H9 (cell line): ENCODE measurements around the gene EHD1. TPM values are rescaled to one million over a fixed set of nuclear protein-coding genes. Genes with fewer than 3 reads are reported as not detected.

Experiments
- DNase-seq: peaks from one replicate; pipeline ENCODE4 v3.0.0-alpha.2; 2017
- H2AFZ ChIP-seq: one replicate; pipeline ENCODE4 v1.6.1; 2013; ENCODE audit warnings: mild to moderate bottlenecking, low read length, control low read depth, moderate library complexity
- H2AK5ac ChIP-seq: 2 replicates; pipeline ENCODE4 v1.6.1; 2013; ENCODE audit warnings: low read length, control low read depth, mixed read lengths; ENCODE audit not compliant: insufficient read length
- H2BK120ac ChIP-seq: one replicate; pipeline ENCODE4 v1.6.1; 2013; ENCODE audit warnings: low read depth, mild to moderate bottlenecking, low read length, control low read depth, inconsistent platforms; ENCODE audit not compliant: poor library complexity, severe bottlenecking
- H2BK12ac ChIP-seq: 2 replicates; pipeline ENCODE4 v1.6.1; 2013; ENCODE audit warnings: low read length, control low read depth, mixed read lengths, low read depth; ENCODE audit not compliant: insufficient read length
- H2BK15ac ChIP-seq: 2 replicates; pipeline ENCODE4 v1.6.1; 2013; ENCODE audit warnings: low read depth, low read length, control low read depth
- H2BK20ac ChIP-seq: one replicate; pipeline ENCODE4 v1.6.1; 2013; ENCODE audit warnings: low read depth, mild to moderate bottlenecking, low read length, control low read depth, inconsistent platforms; ENCODE audit not compliant: poor library complexity, severe bottlenecking
- H2BK5ac ChIP-seq: 2 replicates; pipeline ENCODE4 v1.6.1; 2013; ENCODE audit warnings: low read length, control low read depth, mixed read lengths; ENCODE audit not compliant: insufficient read length
- H3K14ac ChIP-seq: 2 replicates; pipeline ENCODE4 v1.6.1; 2013; ENCODE audit warnings: low read length, control low read depth; ENCODE audit not compliant: insufficient read depth
- H3K18ac ChIP-seq: 2 replicates; pipeline ENCODE4 v1.6.1; 2013; ENCODE audit warnings: low read depth, mild to moderate bottlenecking, mixed read lengths, low read length, control low read depth; ENCODE audit not compliant: insufficient read length
- H3K23ac ChIP-seq: 2 replicates; pipeline ENCODE4 v1.6.1; 2013; ENCODE audit warnings: low read length, control low read depth, mixed read lengths, low read depth; ENCODE audit not compliant: insufficient read length
- H3K23me2 ChIP-seq: 2 replicates; pipeline ENCODE4 v1.6.1; 2013; ENCODE audit warnings: low read depth, mild to moderate bottlenecking, mixed read lengths, low read length, control low read depth; ENCODE audit not compliant: insufficient read length, poor library complexity, severe bottlenecking
- H3K27ac ChIP-seq: 2 replicates; pipeline ENCODE4 v1.5.1; 2013; ENCODE audit warnings: low read length, control low read depth, mixed read lengths, low read depth; ENCODE audit not compliant: insufficient read length
- H3K27me3 ChIP-seq: 2 replicates; pipeline ENCODE4 v1.6.1; 2013; ENCODE audit warnings: low read length, control low read depth, inconsistent platforms; ENCODE audit not compliant: insufficient read depth
- H3K4ac ChIP-seq: 2 replicates; pipeline ENCODE4 v1.6.1; 2013; ENCODE audit warnings: low read depth, mild to moderate bottlenecking, control low read depth, inconsistent platforms, low read length, moderate library complexity
- H3K4me1 ChIP-seq: 2 replicates; pipeline ENCODE4 v1.6.1; 2013; ENCODE audit warnings: low read length, control low read depth, inconsistent platforms; ENCODE audit not compliant: insufficient read depth
- H3K4me2 ChIP-seq: 2 replicates; pipeline ENCODE4 v1.6.1; 2013; ENCODE audit warnings: low read length, control low read depth, mixed read lengths; ENCODE audit not compliant: insufficient read length, insufficient read depth
- H3K56ac ChIP-seq: 2 replicates; pipeline ENCODE4 v1.6.1; 2013; ENCODE audit warnings: low read depth, mild to moderate bottlenecking, mixed read lengths, low read length, control low read depth; ENCODE audit not compliant: insufficient read length
- H3K79me1 ChIP-seq: 2 replicates; pipeline ENCODE4 v1.6.1; 2013; ENCODE audit warnings: low read depth, mild to moderate bottlenecking, moderate library complexity, low read length, control low read depth, inconsistent platforms; ENCODE audit not compliant: insufficient read depth, poor library complexity, severe bottlenecking
- H3K79me2 ChIP-seq: 2 replicates; pipeline ENCODE4 v1.6.1; 2013; ENCODE audit warnings: low read length, control low read depth, inconsistent platforms; ENCODE audit not compliant: insufficient read depth
- H3K9ac ChIP-seq: 2 replicates; pipeline ENCODE4 v1.6.1; 2013; ENCODE audit warnings: low read length, control low read depth, mixed read lengths; ENCODE audit not compliant: insufficient read length; ENCODE audit errors: extremely low read depth
- H3K9me3 ChIP-seq: one replicate; pipeline ENCODE4 v1.6.1; 2013; ENCODE audit warnings: low read depth, low read length, inconsistent platforms; ENCODE audit not compliant: control insufficient read depth
- H3T11ph ChIP-seq: one replicate; pipeline ENCODE4 v1.6.1; 2013; ENCODE audit warnings: mild to moderate bottlenecking, low read length, control low read depth, inconsistent platforms
- H4K20me1 ChIP-seq: one replicate; pipeline ENCODE4 v1.6.1; 2013; ENCODE audit not compliant: control insufficient read depth, insufficient read length, insufficient read depth
- H4K5ac ChIP-seq: 2 replicates; pipeline ENCODE4 v1.6.1; 2013; ENCODE audit warnings: low read depth, mild to moderate bottlenecking, mixed read lengths, low read length, control low read depth; ENCODE audit not compliant: insufficient read length
- H4K8ac ChIP-seq: replicated peaks from 2 replicates; pipeline ENCODE4 v1.6.1; 2013; ENCODE audit warnings: low read length, control low read depth, mixed read lengths, low read depth; ENCODE audit not compliant: insufficient read length
- H4K91ac ChIP-seq: 2 replicates; pipeline ENCODE4 v1.6.1; 2013; ENCODE audit warnings: low read depth, mild to moderate bottlenecking, moderate library complexity, mixed read lengths, low read length, control low read depth; ENCODE audit not compliant: insufficient read length
- H3K27ac Mint-ChIP-seq, 3 experiments: 2 replicates in 2 of 3; 3 replicates in 1 of 3; pipeline ENCODE4 v1.8.0; 2020 to 2021; ENCODE audit warnings: mixed read lengths in 3 of 3, mild to moderate bottlenecking in 1 of 3, moderate library complexity in 1 of 3
- H3K27me3 Mint-ChIP-seq: 2 replicates; pipeline ENCODE4 v1.8.0; 2021; ENCODE audit warnings: low read depth, mild to moderate bottlenecking, moderate library complexity, mixed read lengths
- H3K36me3 Mint-ChIP-seq, 3 experiments: 2 replicates in 2 of 3; 3 replicates in 1 of 3; pipeline ENCODE4 v1.8.0; 2020 to 2021; ENCODE audit warnings: low read depth in 3 of 3, mixed read lengths in 3 of 3; ENCODE audit not compliant: insufficient read depth in 1 of 3
- H3K4me1 Mint-ChIP-seq, 2 experiments: 2 replicates each; pipeline ENCODE4 v1.8.0; 2020; ENCODE audit warnings: mixed read lengths in 2 of 2
- H3K4me3 Mint-ChIP-seq, 2 experiments: 2 replicates in 1 of 2; 3 replicates in 1 of 2; pipeline ENCODE4 v1.8.0; 2020 to 2021; ENCODE audit warnings: mild to moderate bottlenecking in 2 of 2, mixed read lengths in 2 of 2, moderate library complexity in 1 of 2
- H3K9me3 Mint-ChIP-seq, 2 experiments: 2 replicates in 1 of 2; 3 replicates in 1 of 2; pipeline ENCODE4 v1.8.0; 2020; ENCODE audit warnings: mild to moderate bottlenecking in 2 of 2, mixed read lengths in 2 of 2, moderate library complexity in 1 of 2
- WGBS: extraction: QIAGEN DNeasy Blood & Tissue Kit; methylation state at CpG from one replicate; pipeline ENCODE4 v1.1.7; 2013; ENCODE audit warnings: missing lambda C conversion rate, low lambda C conversion rate, mixed read lengths; ENCODE audit not compliant: insufficient read length; ENCODE audit errors: extremely low coverage; 5-methylcytosine and 5-hydroxymethylcytosine counted together
- total RNA-seq: library from RNA; stranded (reverse); gene quantifications from 2 replicates; pipeline ENCODE4 v1.2.1, GENCODE V29; 2021
- TF ChIP-seq, protein P1 (sequence below): fragments of 200-600 bp; sonication (generic); conservative IDR thresholded peaks from 3 replicates; pipeline ENCODE4 v1.8.0; 2021; ENCODE audit warnings: antibody characterized with exemption, mild to moderate bottlenecking

Gene EHD1
- total RNA-seq, 1 experiment from 2014 or later: 31.0 TPM

- Histone ChIP-seq H3K9me3 (no peaks in the 10 kb centered on the region), H2BK5ac (no peak overlapping the region), H2AFZ (no peak overlapping the region), H3K4me2 (peak overlapping the region; percentile 61), H4K8ac (no peak overlapping the region), H4K20me1 (no peaks in the 10 kb centered on the region), H3K9ac (peak overlapping the region; percentile 16), H2AK5ac (no peak overlapping the region), H3K27ac (no peak overlapping the region), H3K4me1 (no peaks in the 10 kb centered on the region), H3T11ph (no peak overlapping the region), H3K18ac (no peak overlapping the region), H2BK15ac (no peak overlapping the region), H3K14ac (no peak overlapping the region), H3K79me1 (no peaks in the 10 kb centered on the region), H3K23me2 (peaks cover 7% of the 10 kb centered on the region), H2BK12ac (no peak overlapping the region), H3K4ac (no peak overlapping the region), H2BK20ac (no peak overlapping the region), H3K23ac (no peak overlapping the region), H3K56ac (no peak overlapping the region), H4K5ac (no peak overlapping the region), H3K79me2 (no peaks in the 10 kb centered on the region), H4K91ac (no peak overlapping the region), H2BK120ac (no peak overlapping the region), H3K27me3 (no peaks in the 10 kb centered on the region)
- TF ChIP-seq, protein P1, sequence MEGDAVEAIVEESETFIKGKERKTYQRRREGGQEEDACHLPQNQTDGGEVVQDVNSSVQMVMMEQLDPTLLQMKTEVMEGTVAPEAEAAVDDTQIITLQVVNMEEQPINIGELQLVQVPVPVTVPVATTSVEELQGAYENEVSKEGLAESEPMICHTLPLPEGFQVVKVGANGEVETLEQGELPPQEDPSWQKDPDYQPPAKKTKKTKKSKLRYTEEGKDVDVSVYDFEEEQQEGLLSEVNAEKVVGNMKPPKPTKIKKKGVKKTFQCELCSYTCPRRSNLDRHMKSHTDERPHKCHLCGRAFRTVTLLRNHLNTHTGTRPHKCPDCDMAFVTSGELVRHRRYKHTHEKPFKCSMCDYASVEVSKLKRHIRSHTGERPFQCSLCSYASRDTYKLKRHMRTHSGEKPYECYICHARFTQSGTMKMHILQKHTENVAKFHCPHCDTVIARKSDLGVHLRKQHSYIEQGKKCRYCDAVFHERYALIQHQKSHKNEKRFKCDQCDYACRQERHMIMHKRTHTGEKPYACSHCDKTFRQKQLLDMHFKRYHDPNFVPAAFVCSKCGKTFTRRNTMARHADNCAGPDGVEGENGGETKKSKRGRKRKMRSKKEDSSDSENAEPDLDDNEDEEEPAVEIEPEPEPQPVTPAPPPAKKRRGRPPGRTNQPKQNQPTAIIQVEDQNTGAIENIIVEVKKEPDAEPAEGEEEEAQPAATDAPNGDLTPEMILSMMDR: no peak
- no CpG with 5 or more reads among the region's 24 CpGs for WGBS
- Mint-ChIP-seq H3K27me3 (peaks cover 7% of the 10 kb centered on the region), H3K4me1 (peaks cover 8 to 16% of the 10 kb centered on the region in 2 experiments), H3K36me3 (no peaks in the 10 kb centered on the region), H3K9me3 (no peaks in the 10 kb centered on the region), H3K27ac (no peak overlapping the region), H3K4me3 (peak overlapping the region; percentile 79 to 93)
- DNase-seq: no peak
Measured at GRCh38 chr11:64924910-64925284, 46.5 kb upstream of the EHD1 start.
